DOHH2 (cell line): ENCODE results near the gene SPOUT1.

Experiments
- CTCF ChIP-seq: fragments of 200-600 bp; sonication (generic); IDR thresholded peaks from one replicate; pipeline ENCODE4 v1.5.1; 2014; ENCODE audit warnings: antibody characterized with exemption, mild to moderate bottlenecking, low read depth, low read length; ENCODE audit not compliant: poor library complexity, severe bottlenecking
- EZH2phosphoT487 ChIP-seq: fragments of 200-600 bp; sonication (generic); IDR thresholded peaks from 2 replicates; pipeline ENCODE4 v1.6.1; 2017; ENCODE audit warnings: borderline replicate concordance, mild to moderate bottlenecking, antibody characterized with exemption, low read length, moderate library complexity, mixed read lengths

- TF ChIP-seq CTCF (no peak), EZH2phosphoT487 (no peak)
Measured at GRCh38 chr9:128822407-128823042, 7.1 kb downstream of the SPOUT1 start.
